ENCODE measurements around the gene NSFL1C.
"Not testable (repeated sequence)": the region's sequence is repeated elsewhere in the genome, so short reads cannot be mapped to it uniquely, and the experiment has no call there.

NSFL1C gene

GRCh38 chr20:1420066-1420465 lies 46.6 kb downstream of the NSFL1C start:
- DNase-seq = no peak

- DNase-seq = peak; percentile 36 to 82
These were observed 48.3 kb downstream of the NSFL1C start for GRCh38 chr20:1418350-1418749.

DNA sequence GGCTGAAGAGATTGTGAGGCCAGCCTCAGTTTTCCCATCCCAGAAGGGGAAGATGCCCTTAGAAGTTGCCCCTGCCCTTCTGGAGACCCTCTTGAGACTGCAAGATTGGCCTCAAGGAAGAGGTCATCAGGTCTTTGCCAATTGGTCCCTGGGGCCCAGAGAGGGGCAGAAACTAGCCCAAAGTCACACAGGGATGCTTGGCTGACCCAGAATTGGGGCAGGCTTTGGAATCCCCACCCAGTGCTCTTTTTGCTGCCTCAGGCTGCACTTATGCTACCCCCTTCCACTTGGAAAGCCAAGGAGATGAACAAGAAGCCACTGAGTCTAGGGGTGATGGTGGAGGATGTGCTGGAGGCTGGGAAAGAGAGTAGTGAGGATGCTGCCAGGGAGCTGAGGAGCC lies 48.9 kb downstream of the NSFL1C start:
- DNase-seq = no peak

- peak; percentile 96 to 97 for DNase-seq
These were observed 49.4 kb downstream of the NSFL1C start for GRCh38 chr20:1417273-1417672.

- DNase-seq = peak; percentile 99 to 100
These were observed 50.8 kb downstream of the NSFL1C start for GRCh38 chr20:1415667-1416468.

- DNase-seq = no peak
These were observed 51.7 kb downstream of the NSFL1C start for GRCh38 chr20:1414982-1415381.

GRCh38 chr20:1405801-1406200 lies 60.8 kb downstream of the NSFL1C start:
- DNase-seq = no peak

DNA sequence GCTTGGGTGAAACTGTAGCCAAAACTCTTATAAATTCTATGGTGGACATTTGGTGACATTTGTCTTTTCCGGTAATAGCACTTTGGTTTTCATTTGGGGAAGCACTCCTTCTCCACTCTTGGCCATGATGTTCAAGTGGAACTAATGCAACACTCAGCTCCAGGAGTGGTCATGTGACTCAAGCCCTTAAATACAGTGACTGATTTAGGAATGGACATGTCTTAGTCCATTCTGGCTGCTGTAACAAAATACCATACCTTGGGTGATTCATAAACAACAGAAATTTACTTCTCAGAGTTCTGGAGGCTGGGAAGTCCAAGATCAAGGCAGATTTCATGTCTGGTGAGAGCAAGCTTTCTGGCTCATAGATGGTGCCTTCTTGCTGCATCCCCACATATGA lies 63.0 kb downstream of the NSFL1C start:
- no peak for DNase-seq

DNA sequence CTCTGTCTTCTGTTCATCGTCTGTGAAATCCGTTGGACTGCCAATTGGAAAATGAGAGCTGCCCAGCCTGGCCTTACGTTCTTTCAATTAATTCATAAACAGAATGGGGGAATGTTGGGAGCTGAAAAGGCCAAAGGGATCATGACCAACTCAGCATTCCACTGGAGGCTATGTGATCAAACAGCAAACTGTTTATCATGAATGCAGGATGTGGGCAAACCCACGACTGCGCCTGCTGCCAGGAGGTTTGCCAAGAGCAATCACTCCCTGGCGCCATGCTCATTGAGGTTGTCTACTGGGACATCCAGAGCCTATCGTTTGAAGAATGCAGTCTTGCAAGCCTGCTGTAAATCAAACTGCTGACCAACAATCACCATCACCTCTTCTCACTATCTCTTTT lies 64.5 kb downstream of the NSFL1C start:
- DNase-seq = no peak

DNA sequence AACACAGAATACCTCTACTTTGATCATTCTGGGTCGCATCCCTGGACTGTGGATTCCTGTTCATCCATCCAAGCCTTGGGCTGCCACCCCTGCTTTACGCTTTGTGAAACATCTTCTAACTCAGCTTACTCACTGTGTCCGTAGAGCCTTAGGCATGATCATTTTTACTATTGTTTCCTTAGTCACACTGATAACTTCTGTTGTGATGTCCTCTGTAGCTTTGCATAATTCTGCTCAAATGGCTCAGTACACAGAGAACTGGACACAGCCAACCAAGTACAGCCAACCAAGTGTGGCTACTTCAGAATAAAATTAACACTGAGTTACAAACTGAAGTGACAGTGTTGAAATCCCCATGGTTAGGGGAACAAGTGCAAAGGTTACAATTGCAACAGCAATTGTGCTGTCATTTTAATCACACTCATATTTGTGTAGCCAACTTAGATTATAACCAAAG lies 65.2 kb downstream of the NSFL1C start:
- DNase-seq = no peak

DNA sequence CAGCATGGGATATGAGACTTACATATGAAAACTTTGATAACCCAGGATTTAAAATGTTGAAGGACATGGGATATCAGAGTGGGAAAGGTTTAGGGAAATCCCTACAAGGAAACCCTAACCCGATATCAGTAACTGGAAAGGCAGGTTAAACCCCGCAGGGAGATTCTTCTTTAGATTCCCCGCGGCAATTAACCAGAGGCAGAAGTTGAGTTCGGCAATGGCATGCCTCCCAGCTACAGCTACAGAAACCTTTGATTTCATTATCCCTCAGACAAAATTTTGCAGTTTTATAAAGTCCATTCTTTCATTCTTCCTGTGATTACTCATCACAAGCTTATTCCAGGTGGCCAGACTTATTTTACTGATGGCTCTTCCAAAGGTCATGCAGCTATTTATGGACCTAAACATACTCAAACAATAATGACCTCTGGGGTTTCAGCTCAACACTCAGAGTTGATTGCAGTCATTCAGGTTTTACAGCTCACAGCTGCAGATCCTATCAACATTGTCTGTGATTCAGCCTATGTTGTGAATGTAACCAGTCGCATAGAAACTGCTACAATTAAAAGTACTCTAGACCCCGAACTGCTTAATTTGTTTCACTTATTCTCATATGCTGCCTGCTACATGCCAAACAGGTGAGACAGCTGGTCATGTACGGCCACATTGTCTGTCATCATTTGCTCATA lies 66.8 kb downstream of the NSFL1C start:
- not testable (repeated sequence) for DNase-seq

- not testable (repeated sequence) for DNase-seq
These were observed 68.5 kb downstream of the NSFL1C start for GRCh38 chr20:1398185-1398584.

DNA sequence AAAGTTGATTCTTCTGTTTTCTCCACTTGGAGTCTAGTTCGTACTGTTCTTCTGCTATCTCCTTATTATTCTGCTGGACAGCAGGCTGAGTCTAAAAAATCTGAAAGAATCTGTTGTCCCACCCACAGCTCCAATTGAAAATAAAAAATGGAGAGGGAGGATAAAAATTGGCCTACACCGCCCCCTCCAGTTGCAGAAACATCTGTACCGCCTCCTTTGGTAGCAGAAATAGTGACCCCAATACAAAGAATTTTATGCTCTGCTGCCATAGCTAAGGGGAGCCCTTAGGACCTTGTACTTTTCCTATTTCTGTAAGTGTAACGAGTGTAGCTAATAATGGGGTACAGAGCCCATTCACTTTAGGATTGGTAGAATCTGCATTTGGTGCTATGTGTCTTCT lies 68.9 kb downstream of the NSFL1C start:
- DNase-seq = no peak

- DNase-seq = no peak
These were observed 69.9 kb downstream of the NSFL1C start for GRCh38 chr20:1396702-1397101.

DNA sequence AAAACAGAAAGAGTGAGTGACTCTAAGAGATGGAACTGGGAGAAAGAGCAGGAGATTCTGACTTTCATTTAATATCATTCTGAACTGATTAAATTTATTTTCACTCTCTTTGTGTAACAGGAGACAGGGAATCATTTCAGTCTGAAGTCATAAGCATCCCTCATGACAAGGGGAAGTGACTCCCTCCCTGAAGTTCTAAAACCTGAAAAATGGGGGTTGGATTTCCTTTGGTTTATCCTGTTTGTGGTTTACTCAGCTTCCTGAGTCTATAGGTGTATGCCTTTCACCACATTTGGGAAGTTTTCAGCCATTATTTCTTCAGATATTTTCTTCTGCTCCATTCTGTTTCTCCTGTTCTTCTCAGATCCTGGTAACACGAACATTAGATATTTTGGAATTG lies 70.4 kb downstream of the NSFL1C start:
- DNase-seq = no peak

GRCh38 chr20:1394686-1395085 lies 72.0 kb downstream of the NSFL1C start:
- no peak for DNase-seq

- no peak for DNase-seq
These were observed 73.2 kb downstream of the NSFL1C start for GRCh38 chr20:1393507-1393882.

- peak; percentile 80 to 91 for DNase-seq
These were observed 73.7 kb downstream of the NSFL1C start, which contains the start of gene FKBP1A for GRCh38 chr20:1392693-1393506. Gene FKBP1A (minus strand): TSS chr20:1393054. CDS start chr20:1392998, 56 bp downstream.

- DNase-seq = no peak
These were observed 74.3 kb downstream of the NSFL1C start for GRCh38 chr20:1392443-1392692.

All from SW 1271 (cell line).